Activated CD4-positive, alpha-beta T cell treated with anti-CD3 and anti-CD28 coated beads, Interleukin-2, amount 10 ng/mL, durations not matched to agents 24 days and 14 days (primary cell): ENCODE data around the gene HSD17B12. TPM values are rescaled to one million over a fixed set of nuclear protein-coding genes. Genes with fewer than 3 reads are reported as not detected.
"Not testable (repeated sequence)": the region's sequence is repeated elsewhere in the genome, so short reads cannot be mapped to it uniquely, and the experiment has no call there.

Experiments
- DNase-seq: peaks from one replicate; pipeline ENCODE4 v3.0.0; 2022
- H3K27ac Mint-ChIP-seq: one replicate; pipeline ENCODE4 v1.8.0; 2022; ENCODE audit warnings: mild to moderate bottlenecking, mixed read lengths
- H3K27me3 Mint-ChIP-seq: one replicate; pipeline ENCODE4 v1.8.0; 2022; ENCODE audit warnings: mixed read lengths
- H3K36me3 Mint-ChIP-seq: one replicate; pipeline ENCODE4 v1.8.0; 2022; ENCODE audit warnings: low read depth, mild to moderate bottlenecking, mixed read lengths
- H3K4me1 Mint-ChIP-seq: one replicate; pipeline ENCODE4 v1.8.0; 2021; ENCODE audit warnings: mixed read lengths
- H3K4me3 Mint-ChIP-seq: one replicate; pipeline ENCODE4 v1.8.0; 2022; ENCODE audit warnings: mild to moderate bottlenecking, moderate library complexity, mixed read lengths
- H3K9me3 Mint-ChIP-seq: one replicate; pipeline ENCODE4 v1.8.0; 2021; ENCODE audit warnings: mixed read lengths
- intact Hi-C: fragments of 100-400 bp; cut with micrococcal nuclease; formaldehyde crosslinking; loops from one replicate; pipeline ENCODE4 v1.15.1; 2023
- total RNA-seq: library from RNA; stranded (reverse); gene quantifications from 2 replicates; pipeline ENCODE4 v1.2.3, GENCODE V29; 2022

Gene HSD17B12
- 70.8 and 80.1 TPM in 2 replicates for total RNA-seq

GRCh38 chr11:43680521-43681400 lies at the start of gene HSD17B12:
Gene HSD17B12 (plus strand): TSS chr11:43680738. CDS start chr11:43680828, 90 bp downstream.
- intact Hi-C loops = loop anchor here (1.0 to 10.0 kb wide), 8 partner anchors 36 to 894 kb away; partner anchors contain the start of genes ACCS, API5 and C11orf96
- H3K4me1 Mint-ChIP-seq = peaks cover 29% of the 10 kb centered on the region
- peaks cover 12% of the 10 kb centered on the region for H3K27me3 Mint-ChIP-seq
- H3K4me3 Mint-ChIP-seq = peak within 1 kb of the TSS; percentile 98
- H3K27ac Mint-ChIP-seq = peak within 1 kb of the TSS; percentile 96
- DNase-seq = peak; percentile 100
- H3K9me3 Mint-ChIP-seq = peaks cover 18% of the 10 kb centered on the region
- H3K36me3 Mint-ChIP-seq = peaks cover 40% of the 10 kb centered on the region

GRCh38 chr11:43631732-43632131 lies 48.8 kb upstream of the HSD17B12 start:
- no peak for DNase-seq
- Mint-ChIP-seq H3K27me3 (peaks cover 49% of the 10 kb centered on the region), H3K4me3 (no peak overlapping the region), H3K36me3 (no peaks in the 10 kb centered on the region), H3K9me3 (no peaks in the 10 kb centered on the region), H3K27ac (no peak overlapping the region), H3K4me1 (no peaks in the 10 kb centered on the region)
- intact Hi-C loops = no loop called here

- Mint-ChIP-seq H3K36me3 (no peaks in the 10 kb centered on the region), H3K27me3 (peaks cover 47% of the 10 kb centered on the region), H3K4me1 (no peaks in the 10 kb centered on the region), H3K27ac (no peak overlapping the region), H3K9me3 (no peaks in the 10 kb centered on the region), H3K4me3 (no peak overlapping the region)
- intact Hi-C loops = no loop called here
- no peak for DNase-seq
Observed at GRCh38 chr11:43632181-43632580, 48.4 kb upstream of the HSD17B12 start.

- intact Hi-C loops = no loop called here
- no peak overlapping the region for H3K4me3 Mint-ChIP-seq
- H3K4me1 Mint-ChIP-seq = peaks cover 2% of the 10 kb centered on the region
- H3K9me3 Mint-ChIP-seq = peaks cover 1% of the 10 kb centered on the region
- H3K27me3 Mint-ChIP-seq = peaks cover 42% of the 10 kb centered on the region
- no peak overlapping the region for H3K27ac Mint-ChIP-seq
- H3K36me3 Mint-ChIP-seq = peaks cover under 1% of the 10 kb centered on the region
- DNase-seq = no peak
Observed at GRCh38 chr11:43638717-43639116, 41.8 kb upstream of the HSD17B12 start.

GRCh38 chr11:43639224-43639623 lies 41.3 kb upstream of the HSD17B12 start:
- Mint-ChIP-seq H3K9me3 (peaks cover 4% of the 10 kb centered on the region), H3K27me3 (peaks cover 41% of the 10 kb centered on the region), H3K4me3 (no peak overlapping the region), H3K27ac (no peak overlapping the region), H3K36me3 (peaks cover 3% of the 10 kb centered on the region), H3K4me1 (peaks cover 4% of the 10 kb centered on the region)
- intact Hi-C loops = no loop called here
- DNase-seq = no peak

GRCh38 chr11:43639920-43640319 lies 40.6 kb upstream of the HSD17B12 start:
- peaks cover 5% of the 10 kb centered on the region for H3K36me3 Mint-ChIP-seq
- peaks cover 9% of the 10 kb centered on the region for H3K4me1 Mint-ChIP-seq
- no peak overlapping the region for H3K4me3 Mint-ChIP-seq
- DNase-seq = no peak
- H3K27ac Mint-ChIP-seq = no peak overlapping the region
- peaks cover 4% of the 10 kb centered on the region for H3K9me3 Mint-ChIP-seq
- intact Hi-C loops = loop anchor here (5.0 kb wide), 3 partner anchors 63 to 328 kb away; partner anchors contain the start of gene API5
- peaks cover 34% of the 10 kb centered on the region for H3K27me3 Mint-ChIP-seq

- peaks cover 11% of the 10 kb centered on the region for H3K4me1 Mint-ChIP-seq
- H3K27ac Mint-ChIP-seq = peak overlapping the region; percentile 87
- H3K9me3 Mint-ChIP-seq = peaks cover 4% of the 10 kb centered on the region
- peaks cover 5% of the 10 kb centered on the region for H3K36me3 Mint-ChIP-seq
- intact Hi-C loops = loop anchor here (1.0 to 5.0 kb wide), 5 partner anchors 36 to 332 kb away; partner anchors contain the start of genes API5 and HSD17B12
- DNase-seq = peak; percentile 96
- H3K4me3 Mint-ChIP-seq = peak overlapping the region; percentile 94
- peaks cover 15% of the 10 kb centered on the region for H3K27me3 Mint-ChIP-seq
Observed at GRCh38 chr11:43643898-43644620, 36.5 kb upstream of the HSD17B12 start.

- H3K4me1 Mint-ChIP-seq = peaks cover 11% of the 10 kb centered on the region
- intact Hi-C loops = loop anchor here (1.0 to 5.0 kb wide), 5 partner anchors 36 to 332 kb away; partner anchors contain the start of genes API5 and HSD17B12
- H3K9me3 Mint-ChIP-seq = peaks cover 4% of the 10 kb centered on the region
- peak overlapping the region; percentile 87 for H3K27ac Mint-ChIP-seq
- H3K36me3 Mint-ChIP-seq = peaks cover 5% of the 10 kb centered on the region
- peak overlapping the region; percentile 94 for H3K4me3 Mint-ChIP-seq
- peaks cover 8% of the 10 kb centered on the region for H3K27me3 Mint-ChIP-seq
- no peak for DNase-seq
Observed at GRCh38 chr11:43644621-43645299, 35.8 kb upstream of the HSD17B12 start.

GRCh38 chr11:43646767-43647166 lies 33.8 kb upstream of the HSD17B12 start:
- H3K36me3 Mint-ChIP-seq = peaks cover 5% of the 10 kb centered on the region
- intact Hi-C loops = no loop called here
- peaks cover 8% of the 10 kb centered on the region for H3K9me3 Mint-ChIP-seq
- H3K27me3 Mint-ChIP-seq = peaks cover 2% of the 10 kb centered on the region
- peaks cover 11% of the 10 kb centered on the region for H3K4me1 Mint-ChIP-seq
- no peak overlapping the region for H3K4me3 Mint-ChIP-seq
- no peak for DNase-seq
- H3K27ac Mint-ChIP-seq = no peak overlapping the region

- intact Hi-C loops = no loop called here
- Mint-ChIP-seq H3K36me3 (peaks cover 2% of the 10 kb centered on the region), H3K27ac (no peak overlapping the region), H3K4me3 (no peak overlapping the region), H3K9me3 (peaks cover 5% of the 10 kb centered on the region), H3K4me1 (peaks cover 7% of the 10 kb centered on the region), H3K27me3 (peaks cover 2% of the 10 kb centered on the region)
- no peak for DNase-seq
Observed at GRCh38 chr11:43648888-43649287, 31.6 kb upstream of the HSD17B12 start.

- Mint-ChIP-seq H3K4me1 (peaks cover 6% of the 10 kb centered on the region), H3K27ac (no peak overlapping the region), H3K9me3 (peaks cover 3% of the 10 kb centered on the region), H3K27me3 (peaks cover 2% of the 10 kb centered on the region), H3K4me3 (no peak overlapping the region), H3K36me3 (peaks cover 1% of the 10 kb centered on the region)
- DNase-seq = no peak
- intact Hi-C loops = no loop called here
Observed at GRCh38 chr11:43649501-43649900, 31.0 kb upstream of the HSD17B12 start.

- peaks cover 3% of the 10 kb centered on the region for H3K9me3 Mint-ChIP-seq
- H3K27me3 Mint-ChIP-seq = peaks cover 2% of the 10 kb centered on the region
- intact Hi-C loops = no loop called here
- H3K27ac Mint-ChIP-seq = no peak overlapping the region
- H3K4me3 Mint-ChIP-seq = no peak overlapping the region
- peaks cover 2% of the 10 kb centered on the region for H3K4me1 Mint-ChIP-seq
- no peaks in the 10 kb centered on the region for H3K36me3 Mint-ChIP-seq
- no peak for DNase-seq
Observed at GRCh38 chr11:43649921-43650320, 30.6 kb upstream of the HSD17B12 start.

GRCh38 chr11:43663018-43663417 lies 17.5 kb upstream of the HSD17B12 start:
- intact Hi-C loops, H3K36me3 Mint-ChIP-seq, H3K4me1 Mint-ChIP-seq, H3K9me3 Mint-ChIP-seq, H3K27ac Mint-ChIP-seq, H3K4me3 Mint-ChIP-seq: not testable (repeated sequence)
- DNase-seq = peak; percentile 28
- peaks cover 18% of the 10 kb centered on the region for H3K27me3 Mint-ChIP-seq
